ENCODE results near the gene MYLK.

Gene MYLK

DNA sequence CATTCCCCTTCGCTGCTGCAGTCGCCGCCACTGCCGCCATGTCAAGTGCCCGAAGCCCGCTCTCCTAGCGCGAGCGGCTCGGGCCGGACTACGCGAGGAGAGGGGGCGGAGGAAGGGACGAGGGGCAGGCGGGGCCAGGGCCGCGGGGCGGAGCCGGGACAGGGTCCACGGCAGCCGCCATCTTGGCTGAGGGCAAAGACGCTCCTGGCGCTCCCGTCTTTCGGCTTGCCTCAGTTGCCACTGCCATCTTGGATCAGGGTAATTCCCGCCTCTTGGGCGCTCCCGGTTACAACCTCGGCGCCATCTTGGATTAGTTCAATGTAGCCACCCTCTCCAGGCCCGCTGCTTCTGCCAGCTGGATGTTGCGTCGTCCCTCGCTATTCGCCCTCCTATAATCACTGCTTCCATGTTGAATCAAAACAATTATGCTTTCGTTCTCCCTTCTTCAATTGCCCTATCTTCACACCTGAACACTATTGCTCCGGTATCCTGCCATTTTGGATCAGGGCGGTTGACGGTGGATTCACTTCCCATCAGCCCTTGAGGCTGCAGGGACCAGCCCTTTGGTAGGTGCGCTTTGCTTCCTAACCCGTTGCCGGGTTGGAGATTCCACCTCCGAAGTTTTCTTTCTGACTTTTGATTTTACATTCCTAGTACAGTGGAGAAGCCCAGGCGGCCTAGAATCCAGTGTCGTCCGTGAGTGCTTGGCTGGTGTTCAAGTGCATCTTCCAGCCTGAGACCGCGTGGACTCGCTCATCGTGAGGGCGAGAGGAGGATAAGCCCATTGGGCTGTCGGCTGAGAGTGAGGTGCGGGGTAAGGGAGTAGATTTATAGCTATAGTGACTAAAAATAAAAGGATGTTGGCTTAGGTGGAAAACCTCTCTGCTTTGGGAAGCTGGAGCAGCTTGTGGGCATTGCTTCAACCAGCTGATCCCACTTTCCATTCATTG lies 298.9 kb downstream of the MYLK start, which contains the start of gene HACD2:
Gene HACD2 (minus strand): TSS at position 66 of the 950 bp plus-strand sequence. CDS start 26 bp downstream, at position 40.
- Histone ChIP-seq H3K27me3 (ENCODE audit: insufficient read depth, low read length) (peaks cover 4% of the 10 kb centered on the region; the same call in 1 of the 2 replicates), H3K4me3 (ENCODE audit: low read length) (peak within 1 kb of the TSS; percentile 89), H3K27ac (ENCODE audit: low read length) (peak within 1 kb of the TSS; percentile 70), H3K9ac (ENCODE audit: low read depth, low read length) (peak within 1 kb of the TSS; percentile 94), H3K9me3 (ENCODE audit: insufficient read depth, low read depth, low read length) (peaks cover 16% of the 10 kb centered on the region), H3K36me3 (ENCODE audit: insufficient read depth, low read depth, low read length) (peaks cover 25% of the 10 kb centered on the region), H3K4me1 (ENCODE audit: insufficient read depth, low read length) (no peaks in the 10 kb centered on the region; the same call in 1 of the 2 replicates)

GRCh38 chr3:123584284-123584987 lies 299.7 kb downstream of the MYLK start:
- Histone ChIP-seq H3K27ac (ENCODE audit: low read length) (no peak overlapping the region), H3K4me3 (ENCODE audit: low read length) (peak overlapping the region; percentile 89), H3K9ac (ENCODE audit: low read depth, low read length) (peak overlapping the region; percentile 73; the same call in 1 of the 2 replicates), H3K36me3 (ENCODE audit: insufficient read depth, low read depth, low read length) (peaks cover 25% of the 10 kb centered on the region), H3K27me3 (ENCODE audit: insufficient read depth, low read length) (peaks cover 4% of the 10 kb centered on the region; the same call in 1 of the 2 replicates), H3K9me3 (ENCODE audit: insufficient read depth, low read depth, low read length) (peaks cover 8% of the 10 kb centered on the region; the same call in 1 of the 2 replicates), H3K4me1 (ENCODE audit: insufficient read depth, low read length) (no peaks in the 10 kb centered on the region; the same call in 1 of the 2 replicates)

- H3K9ac ChIP-seq (ENCODE audit: low read depth, low read length), result peak overlapping the region; percentile 73; the same call in 1 of the 2 replicates
- peaks cover 4% of the 10 kb centered on the region; the same call in 1 of the 2 replicates for H3K27me3 ChIP-seq (ENCODE audit: insufficient read depth, low read length)
- peaks cover 34% of the 10 kb centered on the region for H3K36me3 ChIP-seq (ENCODE audit: insufficient read depth, low read depth, low read length)
- no peak overlapping the region for H3K27ac ChIP-seq (ENCODE audit: low read length)
- H3K9me3 ChIP-seq (ENCODE audit: insufficient read depth, low read depth, low read length), result peaks cover under 1% of the 10 kb centered on the region; the same call in 1 of the 2 replicates
- no peaks in the 10 kb centered on the region; the same call in 1 of the 2 replicates for H3K4me1 ChIP-seq (ENCODE audit: insufficient read depth, low read length)
- peak overlapping the region; percentile 89 for H3K4me3 ChIP-seq (ENCODE audit: low read length)
Measured at GRCh38 chr3:123583561-123583960, 300.6 kb downstream of the MYLK start.

- no peaks in the 10 kb centered on the region; the same call in 1 of the 2 replicates for H3K4me1 ChIP-seq (ENCODE audit: insufficient read depth, low read length)
- H3K36me3 ChIP-seq (ENCODE audit: insufficient read depth, low read depth, low read length), result peaks cover 45% of the 10 kb centered on the region
- no peak overlapping the region for H3K4me3 ChIP-seq (ENCODE audit: low read length)
- no peaks in the 10 kb centered on the region; the same call in 1 of the 2 replicates for H3K9me3 ChIP-seq (ENCODE audit: insufficient read depth, low read depth, low read length)
- H3K9ac ChIP-seq (ENCODE audit: low read depth, low read length), result no peak overlapping the region
- peaks cover 4% of the 10 kb centered on the region; the same call in 1 of the 2 replicates for H3K27me3 ChIP-seq (ENCODE audit: insufficient read depth, low read length)
- H3K27ac ChIP-seq (ENCODE audit: low read length), result no peak overlapping the region
Measured at GRCh38 chr3:123582315-123582714, 301.8 kb downstream of the MYLK start.

DNA sequence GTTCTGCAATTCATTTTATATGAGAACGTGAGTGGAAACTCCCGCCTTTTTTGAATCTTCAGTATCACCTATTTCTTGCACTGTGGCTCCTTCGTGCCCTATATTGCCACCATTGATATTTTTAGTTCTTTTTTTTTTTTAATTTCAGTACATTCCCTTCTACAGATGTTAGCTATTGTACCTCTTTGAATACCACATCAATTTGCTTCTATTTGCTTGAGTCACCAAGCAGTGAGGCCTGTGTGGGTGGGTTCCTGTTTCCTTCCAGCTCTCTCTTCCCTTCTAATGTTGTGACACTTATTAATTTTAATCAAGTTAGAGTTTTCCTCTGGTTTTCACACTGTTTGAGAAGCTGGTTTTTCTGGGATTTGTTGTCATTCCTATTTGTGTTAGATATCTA lies 308.0 kb downstream of the MYLK start:
- Histone ChIP-seq H3K36me3 (ENCODE audit: insufficient read depth, low read depth, low read length) (peaks cover 58% of the 10 kb centered on the region), H3K9me3 (ENCODE audit: insufficient read depth, low read depth, low read length) (no peaks in the 10 kb centered on the region), H3K27ac (ENCODE audit: low read length) (no peak overlapping the region), H3K9ac (ENCODE audit: low read depth, low read length) (no peak overlapping the region), H3K27me3 (ENCODE audit: insufficient read depth, low read length) (no peaks in the 10 kb centered on the region), H3K4me1 (ENCODE audit: insufficient read depth, low read length) (peaks cover under 1% of the 10 kb centered on the region; the same call in 1 of the 2 replicates), H3K4me3 (ENCODE audit: low read length) (no peak overlapping the region)

- Histone ChIP-seq H3K36me3 (ENCODE audit: insufficient read depth, low read depth, low read length) (peaks cover 20% of the 10 kb centered on the region), H3K4me3 (ENCODE audit: low read length) (no peak overlapping the region)
Measured at GRCh38 chr3:123571973-123572365, 312.2 kb downstream of the MYLK start.

GRCh38 chr3:123571264-123571972 lies 312.7 kb downstream of the MYLK start:
- Histone ChIP-seq H3K9ac (ENCODE audit: low read depth, low read length) (no peak overlapping the region), H3K36me3 (ENCODE audit: insufficient read depth, low read depth, low read length) (peaks cover 15% of the 10 kb centered on the region; the same call in 1 of the 2 replicates), H3K9me3 (ENCODE audit: insufficient read depth, low read depth, low read length) (no peaks in the 10 kb centered on the region), H3K4me3 (ENCODE audit: low read length) (no peak overlapping the region), H3K27me3 (ENCODE audit: insufficient read depth, low read length) (no peaks in the 10 kb centered on the region), H3K27ac (ENCODE audit: low read length) (no peak overlapping the region), H3K4me1 (ENCODE audit: insufficient read depth, low read length) (peaks cover 9% of the 10 kb centered on the region; the same call in 1 of the 2 replicates)

More at GRCh38 chr3:123571973-123572365, 312.2 kb downstream of the MYLK start:
- Histone ChIP-seq H3K27me3 (ENCODE audit: insufficient read depth, low read length) (no peaks in the 10 kb centered on the region), H3K9ac (ENCODE audit: low read depth, low read length) (no peak overlapping the region), H3K4me1 (ENCODE audit: insufficient read depth, low read length) (peaks cover 9% of the 10 kb centered on the region; the same call in 1 of the 2 replicates), H3K27ac (ENCODE audit: low read length) (no peak overlapping the region), H3K9me3 (ENCODE audit: insufficient read depth, low read depth, low read length) (no peaks in the 10 kb centered on the region)

DNA sequence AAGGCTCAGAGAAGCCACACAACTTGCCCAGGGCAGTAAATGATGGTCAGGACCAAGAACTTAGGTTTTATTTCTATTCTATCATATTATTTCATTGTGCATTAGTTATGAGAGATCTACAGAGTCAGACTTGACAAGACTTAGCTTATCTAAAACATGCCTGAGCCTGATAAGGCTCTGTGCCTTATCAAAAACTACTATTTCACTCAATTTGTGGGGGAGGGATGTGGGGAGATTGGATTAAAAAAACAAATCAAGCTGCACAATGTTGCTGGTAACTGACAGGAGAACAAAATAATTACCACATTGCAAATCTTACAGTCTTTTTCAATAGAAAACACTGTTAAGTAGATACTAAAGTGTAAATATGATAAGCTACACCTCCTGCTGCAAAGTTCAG lies 315.3 kb downstream of the MYLK start:
- H3K27ac ChIP-seq (ENCODE audit: low read length), result no peak overlapping the region
- H3K4me1 ChIP-seq (ENCODE audit: insufficient read depth, low read length), result peaks cover 9% of the 10 kb centered on the region; the same call in 1 of the 2 replicates
- no peaks in the 10 kb centered on the region for H3K9me3 ChIP-seq (ENCODE audit: insufficient read depth, low read depth, low read length)
- H3K9ac ChIP-seq (ENCODE audit: low read depth, low read length), result no peak overlapping the region
- no peaks in the 10 kb centered on the region for H3K27me3 ChIP-seq (ENCODE audit: insufficient read depth, low read length)
- peaks cover 17% of the 10 kb centered on the region for H3K36me3 ChIP-seq (ENCODE audit: insufficient read depth, low read depth, low read length)
- H3K4me3 ChIP-seq (ENCODE audit: low read length), result no peak overlapping the region

GRCh38 chr3:123568034-123568433 lies 316.1 kb downstream of the MYLK start:
- Histone ChIP-seq H3K4me3 (ENCODE audit: low read length) (no peak overlapping the region), H3K9ac (ENCODE audit: low read depth, low read length) (no peak overlapping the region), H3K27ac (ENCODE audit: low read length) (no peak overlapping the region), H3K36me3 (ENCODE audit: insufficient read depth, low read depth, low read length) (peaks cover 13% of the 10 kb centered on the region; the same call in 1 of the 2 replicates), H3K4me1 (ENCODE audit: insufficient read depth, low read length) (peaks cover 9% of the 10 kb centered on the region; the same call in 1 of the 2 replicates), H3K9me3 (ENCODE audit: insufficient read depth, low read depth, low read length) (no peaks in the 10 kb centered on the region), H3K27me3 (ENCODE audit: insufficient read depth, low read length) (no peaks in the 10 kb centered on the region)

DNA sequence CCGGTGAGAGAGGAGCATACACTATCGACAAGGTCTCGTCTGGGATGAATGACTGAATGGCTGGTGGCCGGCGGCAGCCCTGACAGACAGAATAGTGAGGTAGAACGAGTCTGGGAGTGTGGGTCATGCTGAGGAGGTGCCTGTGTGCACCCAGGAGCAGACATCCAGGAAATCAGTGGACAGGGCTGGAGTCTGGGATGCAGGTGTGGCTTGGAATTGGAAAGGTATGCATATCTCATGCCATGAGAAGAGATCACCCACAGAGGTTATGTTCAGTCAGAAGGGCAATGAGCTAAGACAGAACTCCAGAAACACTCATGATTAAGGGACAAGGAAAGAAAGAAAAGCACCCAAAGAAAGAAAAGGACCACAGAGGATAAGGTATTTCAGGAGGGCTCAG lies 320.1 kb downstream of the MYLK start:
- Histone ChIP-seq H3K9me3 (ENCODE audit: insufficient read depth, low read depth, low read length) (no peaks in the 10 kb centered on the region), H3K27me3 (ENCODE audit: insufficient read depth, low read length) (no peaks in the 10 kb centered on the region), H3K36me3 (ENCODE audit: insufficient read depth, low read depth, low read length) (peaks cover 13% of the 10 kb centered on the region; the same call in 1 of the 2 replicates), H3K9ac (ENCODE audit: low read depth, low read length) (no peak overlapping the region), H3K4me3 (ENCODE audit: low read length) (no peak overlapping the region), H3K4me1 (ENCODE audit: insufficient read depth, low read length) (no peaks in the 10 kb centered on the region; the same call in 1 of the 2 replicates), H3K27ac (ENCODE audit: low read length) (no peak overlapping the region)

DNA sequence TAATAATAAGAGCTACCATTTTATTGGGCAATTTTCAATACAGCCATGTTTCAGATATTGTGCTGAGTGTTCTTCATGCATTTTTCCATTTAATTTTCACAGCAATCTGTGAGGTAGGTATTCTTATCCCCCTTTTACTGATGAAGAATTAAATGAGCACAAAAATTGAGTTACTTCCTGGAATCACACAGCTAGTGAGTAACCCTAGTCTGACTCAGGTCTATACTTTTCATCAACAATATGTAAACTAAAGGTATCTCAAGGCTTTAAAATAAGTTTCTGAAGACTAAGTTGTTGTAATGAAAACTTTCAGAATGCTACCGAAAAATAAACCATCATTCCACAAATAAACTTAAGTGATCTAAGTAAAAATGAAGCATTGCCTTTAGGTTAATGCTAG lies 321.6 kb downstream of the MYLK start:
- Histone ChIP-seq H3K9me3 (ENCODE audit: insufficient read depth, low read depth, low read length) (no peaks in the 10 kb centered on the region), H3K9ac (ENCODE audit: low read depth, low read length) (no peak overlapping the region)

More for the DNA sequence above, 321.6 kb downstream of the MYLK start:
- Histone ChIP-seq H3K27me3 (ENCODE audit: insufficient read depth, low read length) (no peaks in the 10 kb centered on the region), H3K4me3 (ENCODE audit: low read length) (no peak overlapping the region), H3K36me3 (ENCODE audit: insufficient read depth, low read depth, low read length) (peaks cover 13% of the 10 kb centered on the region; the same call in 1 of the 2 replicates), H3K4me1 (ENCODE audit: insufficient read depth, low read length) (no peaks in the 10 kb centered on the region; the same call in 1 of the 2 replicates), H3K27ac (ENCODE audit: low read length) (no peak overlapping the region)

All from iPS-20b (cell line).